Loucy (cell line): Measurements from ENCODE around the gene BFAR.

Source experiments
- H2AFZ ChIP-seq: fragments of 200-600 bp; sonication (generic); 2 replicates; pipeline ENCODE4 v1.6.0; 2016; ENCODE audit warnings: antibody characterized with exemption, mild to moderate bottlenecking, low read length, moderate library complexity
- H3F3A ChIP-seq: fragments of 200-600 bp; 2 replicates; pipeline ENCODE4 v1.6.0; 2016; ENCODE audit warnings: antibody characterized with exemption, low read depth, mild to moderate bottlenecking
- H3K27me3 ChIP-seq: fragments of 200-600 bp; sonication (generic); 2 replicates; pipeline ENCODE4 v1.6.1; 2014; ENCODE audit warnings: low read length, mild to moderate bottlenecking; ENCODE audit not compliant: insufficient read depth, poor library complexity, severe bottlenecking
- H3K36me3 ChIP-seq: fragments of 200-600 bp; sonication (generic); 2 replicates; pipeline ENCODE4 v1.6.1; 2016; ENCODE audit warnings: low read length; ENCODE audit not compliant: insufficient read depth
- H3K4me1 ChIP-seq: fragments of 200-600 bp; sonication (generic); 2 replicates; pipeline ENCODE4 v1.5.1; 2014; ENCODE audit warnings: low read length, mild to moderate bottlenecking; ENCODE audit not compliant: insufficient read depth, poor library complexity, severe bottlenecking
- H3K4me2 ChIP-seq: fragments of 200-600 bp; sonication (generic); 2 replicates; pipeline ENCODE4 v1.6.0; 2014; ENCODE audit warnings: antibody characterized with exemption, low read length, low read depth, mild to moderate bottlenecking; ENCODE audit not compliant: poor library complexity, severe bottlenecking
- H3K4me3 ChIP-seq: fragments of 200-600 bp; sonication (generic); 2 replicates; pipeline ENCODE4 v1.5.1; 2014; ENCODE audit warnings: low read length, mild to moderate bottlenecking, mixed read lengths; ENCODE audit not compliant: poor library complexity, severe bottlenecking
- H3K79me2 ChIP-seq: fragments of 200-600 bp; sonication (generic); 2 replicates; pipeline ENCODE4 v1.6.1; 2014; ENCODE audit warnings: low read length; ENCODE audit not compliant: insufficient read depth
- H3K9ac ChIP-seq: fragments of 200-600 bp; sonication (generic); 2 replicates; pipeline ENCODE4 v1.6.0; 2014; ENCODE audit warnings: mild to moderate bottlenecking, low read depth, low read length, moderate library complexity; ENCODE audit not compliant: poor library complexity, severe bottlenecking
- H3K9me2 ChIP-seq: fragments of 200-600 bp; sonication (generic); replicated peaks from 2 replicates; pipeline ENCODE4 v1.6.1; 2016; ENCODE audit warnings: low read depth, low read length, mixed read lengths
- H3K9me3 ChIP-seq: fragments of 200-600 bp; sonication (generic); 2 replicates; pipeline ENCODE4 v1.6.1; 2014; ENCODE audit warnings: mild to moderate bottlenecking, antibody characterized with exemption, low read length, low read depth; ENCODE audit not compliant: insufficient read depth
- H4K20me1 ChIP-seq: fragments of 200-600 bp; sonication (generic); 2 replicates; pipeline ENCODE4 v1.6.0; 2014; ENCODE audit warnings: antibody characterized with exemption, low read length, mild to moderate bottlenecking; ENCODE audit not compliant: insufficient read depth, poor library complexity, severe bottlenecking
- CTCF ChIP-seq: fragments of 200-600 bp; sonication (generic); conservative IDR thresholded peaks from 2 replicates; pipeline ENCODE4 v1.5.1; 2014; ENCODE audit warnings: mild to moderate bottlenecking, antibody characterized with exemption, low read length
- EZH2phosphoT487 ChIP-seq: fragments of 200-600 bp; IDR thresholded peaks from 2 replicates; pipeline ENCODE4 v1.6.1; 2018; ENCODE audit warnings: antibody characterized with exemption, mild to moderate bottlenecking, moderate library complexity, borderline replicate concordance

Gene BFAR

GRCh38 chr16:14600164-14600563 lies 32.6 kb upstream of the BFAR start:
- H4K20me1 ChIP-seq, result no peaks in the 10 kb centered on the region
- no peak overlapping the region for H3K4me2 ChIP-seq
- no peaks in the 10 kb centered on the region for H3K27me3 ChIP-seq
- no peaks in the 10 kb centered on the region for H3K79me2 ChIP-seq
- no peaks in the 10 kb centered on the region for H3K4me1 ChIP-seq
- H3K9me2 ChIP-seq, result no peaks in the 10 kb centered on the region
- no peaks in the 10 kb centered on the region for H3K9me3 ChIP-seq
- H3K36me3 ChIP-seq, result peaks cover 8% of the 10 kb centered on the region; the same call in 1 of the 2 replicates
- H3K4me3 ChIP-seq, result no peak overlapping the region
- H3F3A ChIP-seq, result no peaks in the 10 kb centered on the region
- no peak overlapping the region for H3K9ac ChIP-seq
- no peak for TF ChIP-seq EZH2phosphoT487
- TF ChIP-seq CTCF, result peak; percentile 44
- H2AFZ ChIP-seq, result no peak overlapping the region

GRCh38 chr16:14602443-14602963 lies 30.2 kb upstream of the BFAR start:
- H3K4me1 ChIP-seq, result no peaks in the 10 kb centered on the region
- TF ChIP-seq EZH2phosphoT487 (no peak), CTCF (no peak)
- H3K9me3 ChIP-seq, result no peaks in the 10 kb centered on the region
- H3K9me2 ChIP-seq, result no peaks in the 10 kb centered on the region
- peaks cover 17% of the 10 kb centered on the region; the same call in 1 of the 2 replicates for H3K36me3 ChIP-seq
- H3K4me3 ChIP-seq, result no peak overlapping the region
- no peaks in the 10 kb centered on the region for H3F3A ChIP-seq
- H4K20me1 ChIP-seq, result no peaks in the 10 kb centered on the region
- no peak overlapping the region for H3K9ac ChIP-seq
- no peak overlapping the region for H3K4me2 ChIP-seq
- H3K79me2 ChIP-seq, result no peaks in the 10 kb centered on the region
- H3K27me3 ChIP-seq, result no peaks in the 10 kb centered on the region
- H2AFZ ChIP-seq, result no peak overlapping the region

- Histone ChIP-seq H3K4me3 (no peak overlapping the region), H3K9me3 (no peaks in the 10 kb centered on the region), H3K27me3 (no peaks in the 10 kb centered on the region), H3K79me2 (no peaks in the 10 kb centered on the region), H3K9me2 (no peaks in the 10 kb centered on the region), H3K9ac (no peak overlapping the region), H3K4me2 (no peak overlapping the region), H3F3A (no peaks in the 10 kb centered on the region), H2AFZ (no peak overlapping the region), H3K36me3 (peaks cover 29% of the 10 kb centered on the region; the same call in 1 of the 2 replicates), H4K20me1 (no peaks in the 10 kb centered on the region), H3K4me1 (no peaks in the 10 kb centered on the region)
- TF ChIP-seq CTCF (no peak), EZH2phosphoT487 (no peak)
These were observed 26.6 kb upstream of the BFAR start for GRCh38 chr16:14606102-14606501.
